ENCODE measurements around the gene CASP9.
"Not testable (repeated sequence)": the region's sequence is repeated elsewhere in the genome, so short reads cannot be mapped to it uniquely, and the experiment has no call there.

CASP9 gene

DNA sequence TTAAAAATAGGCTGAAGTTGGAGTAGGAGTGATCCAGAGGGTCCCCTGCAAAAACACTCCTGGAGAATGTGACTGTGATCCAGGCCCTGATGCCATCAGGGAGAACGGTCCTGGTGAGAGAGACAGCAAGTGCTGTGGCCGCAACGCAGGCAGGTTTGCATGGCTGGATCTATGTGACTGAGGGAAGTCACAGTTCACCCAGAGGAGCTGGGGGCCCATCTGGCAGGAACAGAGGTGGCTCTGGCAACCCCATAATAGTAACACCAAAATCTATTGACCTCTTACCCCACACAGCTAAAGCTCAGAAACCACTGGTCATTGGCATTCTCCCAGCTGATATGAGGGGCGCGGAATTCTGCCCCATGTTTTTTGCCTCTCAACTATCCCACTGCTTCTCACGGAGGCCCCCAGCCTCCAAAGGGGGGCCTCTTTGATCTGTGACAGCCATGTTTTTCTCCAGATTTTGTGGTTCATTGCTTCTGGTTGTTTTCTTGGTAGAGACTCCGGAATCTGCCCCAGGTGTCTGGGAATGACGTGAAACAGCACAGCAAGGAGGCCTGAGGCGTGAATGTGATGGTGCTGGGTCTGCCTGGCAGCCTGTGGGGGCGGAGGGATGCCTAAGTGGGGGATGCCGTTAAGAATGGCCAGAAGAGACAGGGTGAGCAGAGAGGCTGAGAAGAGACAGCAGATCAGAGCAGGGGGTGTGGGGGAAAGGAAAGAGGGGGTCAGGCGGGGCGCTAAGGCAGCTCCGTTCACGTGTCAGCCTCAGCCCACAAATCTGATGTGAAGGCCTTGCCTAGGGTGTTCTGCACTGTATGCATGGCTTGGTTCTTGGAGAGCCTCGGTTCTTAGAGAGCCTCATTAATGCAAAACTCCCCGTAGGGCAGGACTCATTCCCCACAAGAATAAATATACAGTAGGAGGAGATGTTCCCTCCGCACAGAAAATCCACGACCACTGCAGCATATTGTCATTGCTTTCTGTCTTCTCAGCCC lies 23.5 kb downstream of the CASP9 start:
- DNase-seq (ENCODE audit: low spot score) = no peak

DNA sequence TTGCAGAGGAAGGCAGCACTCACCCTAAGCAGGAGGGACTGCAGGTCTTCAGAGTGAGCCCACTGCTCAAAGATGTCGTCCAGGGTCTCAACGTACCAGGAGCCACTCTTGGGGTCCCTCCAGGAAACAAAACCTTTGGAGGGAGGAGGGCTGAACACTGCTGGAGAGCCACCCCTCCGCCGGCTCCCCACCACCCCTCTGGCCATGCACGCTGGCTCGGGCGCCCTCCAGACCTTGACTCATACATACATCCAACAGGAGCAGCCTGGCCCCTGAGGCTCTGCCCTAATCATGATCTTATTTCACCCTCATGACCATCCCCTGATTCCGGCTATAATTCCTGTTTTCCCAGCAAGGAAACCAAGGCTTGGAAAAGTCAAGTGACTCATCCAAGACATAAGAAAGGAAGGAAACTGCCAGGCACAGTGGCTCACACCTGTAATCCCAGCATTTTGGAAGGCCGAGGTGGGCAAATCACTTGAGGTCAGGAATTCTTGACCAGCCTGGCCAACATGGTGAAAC lies 30.1 kb downstream of the CASP9 start:
- no peak for DNase-seq (ENCODE audit: low spot score)

DNA sequence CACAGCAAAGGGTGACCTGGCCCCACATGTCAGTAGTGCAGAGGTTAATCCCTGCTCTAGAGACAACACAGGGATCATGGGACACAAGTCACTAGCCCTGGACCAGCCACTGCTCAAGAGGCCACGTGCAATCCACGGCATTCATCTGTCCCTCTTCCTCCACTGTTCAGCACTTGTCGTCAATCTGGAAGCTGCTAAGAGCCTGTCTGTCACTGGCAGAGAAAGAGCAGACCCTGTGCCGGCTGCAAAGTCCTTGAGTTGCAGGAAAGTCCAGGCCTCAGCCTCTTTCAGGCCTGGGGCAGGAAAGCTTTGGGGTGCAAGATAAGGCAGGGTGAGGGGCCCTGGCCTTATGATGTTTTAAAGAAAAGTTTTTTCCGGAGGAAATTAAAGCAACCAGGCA lies 31.4 kb downstream of the CASP9 start:
- DNase-seq (ENCODE audit: low spot score) = no peak

DNA sequence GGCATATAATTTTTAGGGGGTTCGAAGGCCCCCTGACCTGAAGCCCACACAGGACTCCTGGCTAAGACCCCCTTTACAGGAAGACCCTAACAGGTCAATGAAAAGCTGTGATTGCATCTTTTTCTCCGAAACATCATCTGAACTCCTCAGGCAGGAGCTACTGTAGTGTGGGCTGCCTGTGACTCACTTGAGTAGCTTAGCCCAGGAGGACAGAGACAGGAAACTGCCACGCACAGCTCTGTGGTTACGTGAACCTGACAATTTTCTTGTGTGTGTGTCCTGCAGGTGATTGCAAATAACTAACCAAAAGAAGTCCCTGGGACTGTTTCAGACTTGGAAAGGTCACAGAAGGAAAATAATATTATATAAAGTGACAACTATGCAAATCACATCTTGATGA lies 33.0 kb downstream of the CASP9 start:
- DNase-seq (ENCODE audit: low spot score) = not testable (repeated sequence)

DNA sequence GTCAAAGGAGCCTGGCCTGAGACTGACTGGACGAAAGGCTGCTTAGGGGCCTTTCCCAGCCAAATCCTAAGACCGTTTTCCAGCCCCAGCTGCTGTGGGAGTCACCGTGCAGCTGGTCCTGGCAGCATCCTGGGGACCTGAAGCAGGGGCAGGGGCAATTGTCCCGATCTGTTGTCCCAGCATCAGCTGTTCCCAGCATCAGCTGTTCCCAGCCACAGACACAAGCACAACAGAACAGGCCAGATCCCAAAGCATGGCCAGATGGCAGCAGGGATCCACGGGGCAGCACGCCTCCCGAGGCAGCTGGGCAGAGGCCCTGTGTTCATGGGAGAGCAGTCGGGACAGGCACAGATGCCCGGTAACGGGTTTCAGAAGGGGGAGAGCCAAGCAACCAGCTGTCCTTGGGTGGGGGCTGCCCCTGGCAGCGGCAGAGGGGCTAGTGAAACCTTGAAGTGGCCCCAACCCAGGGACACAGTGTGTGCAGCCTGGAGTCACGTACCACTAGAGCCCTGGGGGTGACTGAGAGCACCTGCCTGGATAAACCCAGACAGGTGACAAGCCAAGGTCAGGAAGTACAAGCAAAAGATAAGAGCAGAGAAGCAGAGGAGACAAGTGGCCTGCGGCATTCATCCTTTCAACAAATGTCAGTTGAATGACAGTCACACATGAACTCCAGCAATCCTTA lies 34.8 kb downstream of the CASP9 start:
- DNase-seq (ENCODE audit: low spot score) = no peak

DNA sequence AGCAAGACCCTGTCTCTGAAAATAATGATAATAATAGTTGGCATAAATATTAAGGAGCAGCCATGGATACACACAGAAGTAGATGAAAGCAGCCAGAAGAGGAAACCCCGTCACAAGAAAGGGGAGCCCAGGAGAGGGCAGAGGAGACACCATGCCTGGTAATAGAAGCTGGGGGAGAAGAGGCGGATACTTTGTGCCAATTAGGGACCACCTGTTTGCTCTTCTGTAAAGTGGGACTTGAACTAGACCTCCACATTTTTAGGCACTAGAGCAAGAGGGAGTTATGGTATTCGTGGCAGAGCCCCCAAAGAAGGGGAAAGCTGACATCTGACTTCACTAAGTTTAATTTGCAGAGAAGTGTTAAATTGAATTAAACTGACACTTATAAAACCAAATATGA lies 35.6 kb downstream of the CASP9 start:
- DNase-seq (ENCODE audit: low spot score) = no peak

DNA sequence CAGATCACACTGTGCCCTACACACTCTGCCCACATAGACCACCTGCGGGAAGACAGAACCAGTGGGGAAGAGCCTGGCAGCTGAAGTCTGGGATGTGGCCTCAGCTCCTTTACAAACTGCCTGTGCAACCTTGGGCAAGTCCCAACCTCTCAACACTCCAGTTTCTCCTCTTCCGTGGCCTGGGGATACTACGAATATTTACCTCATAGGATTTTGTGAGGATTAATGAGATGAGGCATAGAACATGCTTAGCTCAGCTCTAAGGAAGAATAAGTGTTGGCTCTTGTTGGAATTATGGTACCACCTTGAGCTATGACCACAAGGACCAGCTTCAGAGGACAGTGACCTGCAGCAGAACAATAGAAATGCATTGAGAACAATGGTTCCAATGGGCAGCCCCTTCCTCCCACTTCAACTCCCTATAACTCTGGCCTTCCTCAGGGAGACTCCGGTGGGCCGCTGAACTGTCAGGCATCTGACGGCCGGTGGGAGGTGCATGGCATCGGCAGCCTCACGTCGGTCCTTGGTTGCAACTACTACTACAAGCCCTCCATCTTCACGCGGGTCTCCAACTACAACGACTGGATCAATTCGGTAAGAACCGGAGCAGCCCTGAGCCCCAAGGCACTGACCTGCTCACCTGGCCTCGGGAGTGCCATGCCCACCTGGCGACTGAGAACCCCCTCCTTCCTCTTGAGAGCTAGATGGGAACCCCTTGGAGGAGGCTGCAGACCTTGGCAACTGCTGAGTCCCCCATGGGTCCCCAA lies 37.0 kb downstream of the CASP9 start:
- not testable (repeated sequence) for DNase-seq (ENCODE audit: low spot score)

DNA sequence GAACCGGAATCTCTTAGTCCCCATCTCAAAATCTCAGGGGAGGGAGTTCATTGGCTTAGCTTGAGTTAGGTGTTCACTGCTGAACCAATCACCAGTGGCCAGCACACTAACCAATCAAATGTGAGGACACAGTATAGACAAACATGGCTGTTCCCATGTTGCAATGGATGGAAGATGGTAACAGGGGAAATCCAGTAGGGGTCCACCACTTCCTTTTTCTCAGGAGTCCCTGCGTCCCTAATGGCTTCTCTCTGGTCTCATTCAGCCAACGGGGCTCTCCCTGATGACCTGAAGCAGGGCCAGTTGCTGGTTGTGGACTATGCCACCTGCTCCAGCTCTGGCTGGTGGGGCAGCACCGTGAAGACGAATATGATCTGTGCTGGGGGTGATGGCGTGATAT lies 38.4 kb downstream of the CASP9 start:
- no peak for DNase-seq (ENCODE audit: low spot score)

DNA sequence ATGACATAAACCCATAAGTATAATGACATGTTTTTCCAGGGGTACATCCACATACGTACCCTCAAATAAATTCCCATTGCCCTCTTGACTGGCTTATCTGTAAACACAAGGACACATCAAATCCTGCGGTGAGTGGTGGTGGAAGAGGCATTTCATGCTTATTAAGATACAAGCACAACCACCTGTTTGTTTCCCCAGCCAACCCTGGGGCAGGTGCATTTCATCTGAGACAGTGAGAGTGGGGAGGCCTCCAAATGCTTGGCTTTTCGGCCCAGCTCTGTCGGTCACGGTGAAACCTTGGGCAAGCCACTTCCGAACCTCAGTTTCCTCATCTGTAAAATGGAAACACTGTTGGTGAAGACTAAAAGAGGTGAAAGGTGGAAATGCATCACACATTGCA lies 39.6 kb downstream of the CASP9 start:
- not testable (repeated sequence) for DNase-seq (ENCODE audit: low spot score)

DNA sequence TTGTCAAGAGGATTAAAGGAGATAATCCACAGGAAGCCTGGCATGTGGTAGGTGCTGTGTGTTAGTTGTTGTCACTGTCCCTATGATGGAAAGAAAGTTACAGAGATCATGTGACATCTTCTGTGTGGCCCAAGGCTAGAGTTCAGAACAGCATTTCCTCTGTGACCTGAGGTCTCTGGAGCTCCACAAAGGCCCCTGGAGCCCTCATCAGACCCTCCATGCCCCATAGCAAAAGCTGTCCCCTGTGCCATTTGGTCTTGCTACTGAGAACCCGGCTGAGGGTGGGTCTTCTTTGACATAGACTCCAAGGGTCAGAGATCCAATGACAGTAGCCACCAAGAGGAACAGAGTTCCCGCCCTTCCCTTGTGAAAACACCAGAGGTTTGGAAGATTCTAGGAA lies 40.0 kb downstream of the CASP9 start:
- DNase-seq (ENCODE audit: low spot score) = no peak

DNA sequence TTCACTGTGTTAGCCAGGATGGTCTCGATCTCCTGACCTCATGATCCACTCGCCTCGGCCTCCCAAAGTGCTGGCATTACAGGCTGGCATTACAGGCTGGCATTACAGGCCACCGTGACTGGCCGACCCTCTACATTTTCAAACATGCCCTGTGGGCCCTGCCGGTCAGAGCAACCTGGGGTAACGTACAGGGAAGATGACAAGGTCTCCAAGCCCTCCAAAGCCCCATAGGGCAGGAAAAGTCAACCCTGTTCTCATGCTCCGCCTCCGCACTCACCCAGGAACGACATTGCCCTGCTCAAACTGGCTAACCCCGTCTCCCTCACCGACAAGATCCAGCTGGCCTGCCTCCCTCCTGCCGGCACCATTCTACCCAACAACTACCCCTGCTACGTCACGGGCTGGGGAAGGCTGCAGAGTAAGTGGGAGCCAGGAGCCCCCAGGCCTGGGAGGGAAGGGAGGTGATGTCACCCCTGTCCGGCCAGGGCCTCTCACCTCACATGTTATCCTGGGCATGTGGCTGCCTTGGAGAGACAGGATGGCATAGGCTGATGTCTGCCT lies 41.0 kb downstream of the CASP9 start:
- not testable (repeated sequence) for DNase-seq (ENCODE audit: low spot score)

DNA sequence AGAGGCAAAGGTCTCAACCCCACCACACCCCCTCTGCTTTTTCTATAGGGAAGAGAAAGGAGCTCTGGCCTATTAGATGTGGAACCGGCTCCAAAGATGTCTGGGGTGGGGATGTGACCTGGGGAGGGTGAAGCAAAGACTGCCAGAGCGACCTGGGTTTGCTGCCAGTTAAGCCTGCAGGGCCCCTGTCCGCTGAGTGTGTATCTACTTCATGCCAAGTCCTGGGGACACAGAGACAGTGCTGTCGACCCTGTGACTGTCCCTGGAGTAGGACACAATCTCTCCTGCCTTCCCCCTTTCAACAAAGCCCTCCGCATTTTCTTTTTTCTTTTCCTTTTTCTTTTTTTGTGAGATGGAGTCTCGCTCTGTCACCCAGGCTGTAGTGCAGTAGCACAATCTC lies 41.6 kb downstream of the CASP9 start:
- not testable (repeated sequence) for DNase-seq (ENCODE audit: low spot score)

DNA sequence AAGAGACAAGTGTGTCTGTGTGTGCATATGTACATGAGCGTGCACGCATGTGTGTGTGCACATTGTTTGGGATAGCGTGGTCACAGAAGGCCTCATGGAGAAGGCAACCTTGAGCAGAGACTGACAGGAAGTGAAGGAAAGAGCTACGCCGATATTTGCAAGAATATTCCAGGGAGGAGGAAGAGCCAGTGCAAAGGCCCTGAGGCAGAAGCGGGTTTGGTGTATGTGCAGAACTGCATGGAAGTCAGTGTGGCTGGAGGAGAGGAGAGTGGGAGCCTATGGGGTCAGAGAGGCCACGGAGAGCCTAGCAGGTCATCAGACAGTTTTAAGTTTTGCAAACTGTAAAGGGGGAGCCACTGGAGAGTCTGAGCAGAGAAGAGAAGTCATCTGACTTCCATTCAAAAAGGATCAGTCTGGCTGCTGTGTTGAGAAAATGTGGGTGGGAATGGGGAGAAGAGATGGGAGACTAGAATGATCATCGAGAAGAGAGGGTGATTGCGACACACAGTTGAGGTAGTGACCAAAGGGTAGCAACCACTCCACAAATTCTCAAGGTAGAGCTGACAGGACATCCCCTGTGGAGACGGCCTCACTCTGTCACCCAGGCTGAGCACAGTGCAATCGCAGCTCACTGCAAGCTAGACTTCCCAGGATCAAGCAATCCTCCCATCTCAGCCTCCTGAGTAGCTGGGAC lies 44.2 kb downstream of the CASP9 start:
- no peak for DNase-seq (ENCODE audit: low spot score)

DNA sequence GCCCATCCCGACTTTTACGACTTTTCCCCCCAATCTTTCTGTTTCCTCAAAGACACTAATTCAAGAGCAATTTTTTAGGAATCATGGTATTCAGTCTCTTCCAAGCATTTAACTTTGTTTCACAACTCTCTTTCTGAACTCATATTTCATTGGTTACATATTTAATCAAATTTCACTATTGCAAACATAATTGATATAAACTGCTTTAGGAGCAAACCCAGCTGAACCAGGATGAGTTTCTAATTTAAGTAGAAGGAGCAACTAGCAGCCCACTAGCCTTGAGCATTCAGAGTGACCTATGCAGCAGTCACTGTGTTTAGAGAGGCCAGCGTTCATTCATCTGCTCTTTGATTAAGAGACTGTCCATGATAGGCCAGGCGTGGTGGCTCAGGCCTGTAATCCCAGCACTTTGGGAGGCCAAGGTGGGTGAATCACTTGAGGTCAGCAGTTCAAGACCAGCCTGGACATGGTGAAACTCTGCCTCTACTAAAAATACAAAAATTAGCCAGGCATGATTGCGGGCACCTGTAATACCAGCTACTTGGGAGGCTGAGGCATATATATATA lies 46.3 kb downstream of the CASP9 start:
- DNase-seq (ENCODE audit: low spot score) = no peak

DNA sequence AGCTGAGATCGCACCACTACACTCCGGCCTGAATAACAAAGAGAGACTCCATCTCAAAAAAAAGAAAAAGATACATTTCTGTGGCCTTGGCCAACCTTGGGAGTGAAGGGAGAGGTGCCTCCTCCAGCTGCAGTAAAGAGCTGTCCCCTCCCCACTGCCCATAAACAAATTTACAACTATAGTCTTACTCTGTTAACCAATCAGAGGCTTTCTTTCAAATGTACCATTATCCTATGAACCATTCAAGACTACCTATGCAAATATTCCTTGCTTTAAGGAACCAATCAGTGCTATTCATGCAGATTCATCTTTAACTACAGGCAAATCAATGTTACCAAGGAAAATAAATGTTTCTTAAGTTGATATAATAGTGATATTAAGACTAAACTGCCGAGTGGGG lies 47.1 kb downstream of the CASP9 start:
- no peak for DNase-seq (ENCODE audit: low spot score)

DNA sequence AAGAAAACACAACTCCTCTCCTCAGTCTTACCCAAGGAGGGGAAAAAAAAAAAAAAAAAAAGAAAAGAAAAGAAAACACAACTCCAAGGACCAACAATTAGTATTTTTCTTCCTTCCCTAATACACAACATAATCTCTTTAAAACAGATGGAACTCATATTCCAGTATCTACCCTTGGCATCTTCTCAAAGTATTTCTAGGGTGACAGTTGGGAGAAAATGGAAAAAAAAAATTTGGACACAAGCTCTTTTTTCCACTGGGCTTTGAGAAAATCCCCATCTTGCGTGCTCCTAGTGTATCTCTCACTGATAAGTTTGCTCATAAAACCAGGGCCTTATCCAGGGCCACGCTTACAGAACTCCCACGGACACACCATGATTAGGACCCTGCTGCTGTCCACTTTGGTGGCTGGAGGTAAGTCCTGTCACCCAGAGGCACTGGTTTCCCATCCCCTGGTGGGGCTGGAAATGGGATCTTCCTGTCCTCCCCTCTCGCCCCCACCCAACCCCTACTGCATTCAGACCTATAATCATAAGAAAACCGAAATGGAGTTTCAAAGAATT lies 48.2 kb downstream of the CASP9 start, which contains the start of gene CELA2B:
Gene CELA2B (plus strand): TSS at position 353 of the 563 bp plus-strand sequence. CDS start 22 bp downstream, at position 375.
- DNase-seq (ENCODE audit: low spot score) = no peak

DNA sequence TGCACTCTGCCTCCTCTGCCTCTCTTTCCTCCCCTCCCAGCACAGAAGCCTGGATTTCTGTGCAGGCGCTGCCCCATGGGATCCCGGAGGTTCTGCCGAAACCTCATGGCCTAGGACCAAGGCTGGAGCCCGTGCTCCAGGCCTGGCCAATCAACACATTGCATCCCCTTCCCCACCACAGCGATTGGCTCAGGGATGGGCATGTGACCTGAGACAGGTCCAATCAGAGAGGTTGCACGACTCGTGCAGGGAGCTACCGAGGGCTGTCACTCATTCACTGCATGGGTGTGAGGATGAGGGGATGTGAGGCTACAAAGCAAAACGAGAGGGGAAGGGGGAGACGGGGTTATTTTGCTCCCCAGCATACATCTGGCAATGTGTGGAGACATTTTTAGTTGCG lies 51.4 kb downstream of the CASP9 start:
- DNase-seq (ENCODE audit: low spot score) = no peak

DNA sequence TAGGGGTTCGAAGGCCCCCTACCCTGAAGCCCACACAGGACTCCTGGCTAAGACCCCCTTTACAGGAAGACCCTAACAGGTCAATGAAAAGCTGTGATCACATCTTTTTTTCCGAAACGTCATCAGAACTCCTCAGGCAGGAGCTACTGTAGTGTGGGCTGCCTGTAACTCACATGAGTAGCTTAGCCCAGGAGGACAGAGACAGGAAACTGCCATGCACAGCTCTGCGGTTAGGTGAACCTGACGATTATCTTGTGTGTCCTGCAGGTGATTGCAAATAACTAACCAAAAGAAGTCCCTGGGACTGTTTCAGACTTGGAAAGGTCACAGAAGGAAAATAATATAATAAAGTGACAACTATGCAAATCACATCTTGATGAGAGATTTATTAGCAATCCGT lies 52.3 kb downstream of the CASP9 start:
- not testable (repeated sequence) for DNase-seq (ENCODE audit: low spot score)

DNA sequence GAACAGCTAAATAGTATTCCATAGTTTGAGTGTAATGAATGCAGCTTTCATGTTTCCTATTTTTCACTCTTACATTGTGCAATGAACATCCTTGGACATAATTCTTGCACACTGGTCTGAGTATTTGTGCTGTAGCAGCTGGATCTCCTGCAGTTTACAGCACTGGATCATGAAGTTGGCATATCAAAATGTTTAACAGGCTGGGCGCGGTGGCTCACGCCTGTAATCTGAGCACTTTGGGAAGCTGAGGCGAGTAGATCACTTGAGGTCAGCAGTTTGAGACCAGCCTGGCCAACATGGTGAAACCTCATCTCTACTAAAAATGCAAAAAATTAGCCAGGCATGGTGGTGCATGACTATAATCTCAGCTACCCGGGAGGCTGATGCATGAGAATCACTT lies 52.9 kb downstream of the CASP9 start:
- not testable (repeated sequence) for DNase-seq (ENCODE audit: low spot score)

DNA sequence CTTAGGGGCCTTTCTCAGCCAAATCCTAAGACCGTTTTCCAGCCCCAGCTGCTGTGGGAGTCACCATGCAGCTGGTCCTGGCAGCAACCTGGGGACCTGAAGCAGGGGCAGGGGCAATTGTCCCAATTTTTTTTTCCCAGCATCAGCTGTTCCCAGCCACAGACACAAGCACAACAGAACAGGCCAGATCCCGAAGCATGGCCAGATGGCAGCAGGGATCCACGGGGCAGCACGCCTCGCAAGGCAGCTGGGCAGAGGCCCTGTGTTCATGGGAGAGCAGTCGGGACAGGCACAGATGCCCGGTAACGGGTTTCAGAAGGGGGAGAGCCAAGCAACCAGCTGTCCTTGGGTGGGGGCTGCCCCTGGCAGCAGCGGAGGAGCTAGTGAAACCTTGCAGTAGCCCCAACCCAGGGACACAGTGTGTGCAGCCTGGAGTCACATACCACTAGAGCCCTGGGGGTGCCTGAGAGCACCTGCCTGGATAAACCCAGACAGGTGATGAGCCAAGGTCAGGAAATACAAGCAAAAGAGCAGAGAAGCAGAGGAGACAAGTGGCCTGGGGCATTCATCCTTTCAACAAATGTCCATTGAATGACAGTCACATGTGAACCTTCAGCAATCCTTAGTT lies 54.1 kb downstream of the CASP9 start:
- not testable (repeated sequence) for DNase-seq (ENCODE audit: low spot score)
